ENCODE results near the gene MINDY3. TPM values are rescaled to one million over a fixed set of nuclear protein-coding genes. Genes with fewer than 3 reads are reported as not detected.

The MINDY3 gene
- total RNA-seq = 17.3 and 20.2 TPM in 2 replicates

DNA sequence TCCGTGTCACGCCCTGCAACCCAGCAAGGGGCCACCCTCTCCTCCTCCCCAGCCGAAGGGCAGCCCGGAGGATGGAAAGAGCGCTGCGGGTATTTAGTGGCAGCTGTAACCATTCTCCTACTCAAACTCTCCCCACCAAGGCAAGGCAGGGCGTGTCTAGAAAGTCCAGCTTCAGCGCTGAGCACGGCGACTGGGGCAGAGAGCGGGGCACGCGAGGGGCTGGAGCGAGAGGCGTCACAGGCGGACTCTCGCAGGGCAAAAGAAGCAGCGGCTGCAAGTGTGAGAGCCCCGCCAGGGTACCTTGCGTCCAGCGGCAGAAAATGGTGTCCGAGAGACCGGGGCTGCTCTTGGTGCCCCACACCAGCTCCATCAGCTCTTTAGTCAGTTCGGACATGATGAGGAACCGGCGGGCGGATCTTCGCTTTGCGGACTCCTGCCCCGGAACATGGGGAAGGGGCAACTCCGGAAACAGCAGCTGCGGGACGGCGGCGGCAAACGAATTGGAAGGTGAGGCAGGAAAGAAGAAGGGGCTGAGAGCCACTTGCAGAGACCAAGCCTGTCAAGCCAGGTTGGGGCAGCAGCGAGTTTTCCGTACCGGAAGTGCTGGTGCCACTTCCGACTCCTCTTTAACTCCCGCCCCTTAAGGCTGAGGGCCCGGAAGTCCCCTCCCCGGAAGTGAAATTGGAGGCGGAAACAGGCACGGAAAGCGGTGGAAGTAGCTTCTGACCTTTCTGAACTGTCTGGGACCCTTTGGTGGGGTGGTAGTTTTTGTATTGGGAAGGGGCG is at the start of gene MINDY3:
Gene MINDY3, minus strand, starts transcription at position 602 of the 786 bp plus-strand sequence. Its CDS starts 208 bp downstream, at position 394.

Other genes starting within 250 kb of the MINDY3 start
- gene ITGA8, start 140.6 kb downstream of the MINDY3 start, total RNA-seq = not detected in 2 replicates